GM23338 (cell line): ENCODE data around the gene DNAJC4. TPM values are rescaled to one million over a fixed set of nuclear protein-coding genes. Genes with fewer than 3 reads are reported as not detected.

Source experiments
- ATAC-seq: fragments of 200-7000 bp; cut with Tn5 transposase; 3 replicates; pipeline ENCODE4 v1.9.1; 2020
- DNase-seq: peaks from one replicate; pipeline ENCODE4 v3.0.0-alpha.2; 2015; ENCODE audit warnings: low spot score
- H2AFZ ChIP-seq: fragments of 200-600 bp; sonication (generic); 2 replicates; pipeline ENCODE4 v1.8.0; 2016; ENCODE audit warnings: antibody characterized with exemption, mild to moderate bottlenecking, moderate library complexity
- H3F3A ChIP-seq: fragments of 200-600 bp; sonication (generic); replicated peaks from 2 replicates; pipeline ENCODE4 v1.8.0; 2017; ENCODE audit warnings: antibody characterized with exemption, mixed run types, low read depth
- H3K27ac ChIP-seq: fragments of 200-600 bp; sonication (generic); 2 replicates; pipeline ENCODE4 v1.6.1; 2016; ENCODE audit warnings: low read depth
- H3K27me3 ChIP-seq: fragments of 200-600 bp; sonication (generic); 2 replicates; pipeline ENCODE4 v1.8.0; 2016; ENCODE audit warnings: mild to moderate bottlenecking, mixed run types, moderate library complexity; ENCODE audit not compliant: insufficient read depth
- H3K36me3 ChIP-seq: fragments of 200-600 bp; sonication (generic); 2 replicates; pipeline ENCODE4 v1.8.0; 2016; ENCODE audit warnings: mild to moderate bottlenecking; ENCODE audit not compliant: insufficient read depth
- H3K4me1 ChIP-seq: fragments of 200-600 bp; sonication (generic); 2 replicates; pipeline ENCODE4 v1.8.0; 2016; ENCODE audit warnings: mild to moderate bottlenecking, moderate library complexity; ENCODE audit not compliant: insufficient read depth
- H3K4me2 ChIP-seq: fragments of 200-600 bp; sonication (generic); 2 replicates; pipeline ENCODE4 v1.7.1; 2017; ENCODE audit warnings: mixed run types
- H3K4me3 ChIP-seq: fragments of 200-600 bp; sonication (generic); 2 replicates; pipeline ENCODE4 v1.6.1; 2016; ENCODE audit warnings: mixed run types
- H3K79me2 ChIP-seq: fragments of 200-600 bp; sonication (generic); replicated peaks from 2 replicates; pipeline ENCODE4 v1.8.0; 2017; ENCODE audit warnings: mild to moderate bottlenecking; ENCODE audit not compliant: insufficient read depth
- H3K9me2 ChIP-seq: fragments of 200-600 bp; sonication (generic); 2 replicates; pipeline ENCODE4 v1.8.0; 2017; ENCODE audit not compliant: insufficient read depth
- H4K20me1 ChIP-seq: fragments of 200-600 bp; sonication (generic); replicated peaks from 2 replicates; pipeline ENCODE4 v1.8.0; 2017; ENCODE audit warnings: mild to moderate bottlenecking; ENCODE audit not compliant: insufficient read depth
- H3K27ac Mint-ChIP-seq: 2 replicates; pipeline ENCODE4 v1.8.0; 2020; ENCODE audit warnings: inconsistent platforms, mild to moderate bottlenecking, moderate library complexity, mixed read lengths
- H3K27me3 Mint-ChIP-seq: 3 replicates; pipeline ENCODE4 v1.8.0; 2022; ENCODE audit warnings: low read depth, mild to moderate bottlenecking, moderate library complexity, mixed read lengths, inconsistent platforms; ENCODE audit not compliant: insufficient read depth, poor library complexity
- H3K36me3 Mint-ChIP-seq: 3 replicates; pipeline ENCODE4 v1.8.0; 2021; ENCODE audit warnings: low read depth, mild to moderate bottlenecking, inconsistent platforms, moderate library complexity, mixed read lengths
- H3K4me1 Mint-ChIP-seq: 3 replicates; pipeline ENCODE4 v1.8.0; 2020; ENCODE audit warnings: mild to moderate bottlenecking, inconsistent platforms, mixed read lengths
- H3K4me3 Mint-ChIP-seq: 3 replicates; pipeline ENCODE4 v1.8.0; 2021; ENCODE audit warnings: moderate library complexity, mild to moderate bottlenecking, inconsistent platforms, mixed read lengths
- H3K9me3 Mint-ChIP-seq: 3 replicates; pipeline ENCODE4 v1.8.0; 2020; ENCODE audit warnings: moderate library complexity, mild to moderate bottlenecking, inconsistent platforms, mixed read lengths
- EZH2 ChIP-seq: fragments of 200-600 bp; sonication (generic); IDR thresholded peaks from one replicate; pipeline ENCODE4 v1.8.0; 2017; ENCODE audit warnings: antibody characterized with exemption, mild to moderate bottlenecking, low read depth; ENCODE audit not compliant: unreplicated experiment
- EZH2phosphoT487 ChIP-seq: fragments of 200-600 bp; sonication (generic); IDR thresholded peaks from one replicate; pipeline ENCODE4 v1.8.1; 2018; ENCODE audit warnings: antibody characterized with exemption; ENCODE audit not compliant: unreplicated experiment
- NANOG ChIP-seq: IDR thresholded peaks from 2 replicates; pipeline ENCODE4 v1.6.1; 2016; ENCODE audit warnings: antibody characterized with exemption, borderline replicate concordance
- POLR2AphosphoS5 ChIP-seq: IDR thresholded peaks from 2 replicates; pipeline ENCODE4 v1.6.1; 2016; ENCODE audit warnings: antibody characterized with exemption, low read depth
- STAT1 ChIP-seq: IDR thresholded peaks from one replicate; pipeline ENCODE4 v1.6.1; 2016; ENCODE audit warnings: antibody characterized with exemption; ENCODE audit not compliant: unreplicated experiment
- ZNF114 ChIP-seq: fragments of 250-450 bp; sonication (Bioruptor Pico); IDR thresholded peaks from 2 replicates; pipeline ENCODE4 v1.5.0; 2020; ENCODE audit warnings: mild to moderate bottlenecking, moderate library complexity
- ZNF331 ChIP-seq: fragments of 250-450 bp; sonication (Bioruptor Pico); IDR thresholded peaks from 2 replicates; pipeline ENCODE4 v1.5.0; 2020; ENCODE audit warnings: low read depth, mild to moderate bottlenecking, moderate library complexity
- polyA plus RNA-seq: library from polyadenylated mRNA; unstranded; fragments of >200 nt; fragmentation: Nextera tagmentation; extraction: Ambion mirVana; gene quantifications from 2 replicates; pipeline ENCODE4 v1.2.1, GENCODE V29; 2016
- total RNA-seq: library from RNA; depleted of rRNA; stranded (reverse); fragments of >200 nt; shearing (Covaris generic); gene quantifications from 2 replicates; pipeline ENCODE4 v1.2.3, GENCODE V29; 2014
- TF ChIP-seq, protein P1 (sequence below): IDR thresholded peaks from 2 replicates; pipeline ENCODE4 v1.6.1; 2016; ENCODE audit warnings: antibody characterized with exemption
- TF ChIP-seq, protein P2 (sequence below), 2 experiments: fragments of 200-600 bp in 1 of 2; sonication (generic) in 1 of 2; conservative IDR thresholded peaks; 2 replicates each; pipeline versions ENCODE4 v1.5.1 to v1.6.1; 2016 to 2017; ENCODE audit warnings: antibody characterized with exemption in 2 of 2, low read depth in 2 of 2, mild to moderate bottlenecking in 2 of 2, moderate library complexity in 1 of 2
- TF ChIP-seq, protein P3 (sequence below): IDR thresholded peaks from one replicate; pipeline ENCODE4 v1.6.1; 2018; ENCODE audit warnings: antibody characterized with exemption; ENCODE audit not compliant: unreplicated experiment
- TF ChIP-seq, protein P4 (sequence below): fragments of 250-450 bp; sonication (Bioruptor Pico); IDR thresholded peaks from 2 replicates; pipeline ENCODE4 v1.5.0; 2020; ENCODE audit warnings: mild to moderate bottlenecking, moderate library complexity

The DNAJC4 gene
- total and polyA plus RNA-seq, 2 experiments from 2014 or later = 10.5 to 34.4 TPM

DNA sequence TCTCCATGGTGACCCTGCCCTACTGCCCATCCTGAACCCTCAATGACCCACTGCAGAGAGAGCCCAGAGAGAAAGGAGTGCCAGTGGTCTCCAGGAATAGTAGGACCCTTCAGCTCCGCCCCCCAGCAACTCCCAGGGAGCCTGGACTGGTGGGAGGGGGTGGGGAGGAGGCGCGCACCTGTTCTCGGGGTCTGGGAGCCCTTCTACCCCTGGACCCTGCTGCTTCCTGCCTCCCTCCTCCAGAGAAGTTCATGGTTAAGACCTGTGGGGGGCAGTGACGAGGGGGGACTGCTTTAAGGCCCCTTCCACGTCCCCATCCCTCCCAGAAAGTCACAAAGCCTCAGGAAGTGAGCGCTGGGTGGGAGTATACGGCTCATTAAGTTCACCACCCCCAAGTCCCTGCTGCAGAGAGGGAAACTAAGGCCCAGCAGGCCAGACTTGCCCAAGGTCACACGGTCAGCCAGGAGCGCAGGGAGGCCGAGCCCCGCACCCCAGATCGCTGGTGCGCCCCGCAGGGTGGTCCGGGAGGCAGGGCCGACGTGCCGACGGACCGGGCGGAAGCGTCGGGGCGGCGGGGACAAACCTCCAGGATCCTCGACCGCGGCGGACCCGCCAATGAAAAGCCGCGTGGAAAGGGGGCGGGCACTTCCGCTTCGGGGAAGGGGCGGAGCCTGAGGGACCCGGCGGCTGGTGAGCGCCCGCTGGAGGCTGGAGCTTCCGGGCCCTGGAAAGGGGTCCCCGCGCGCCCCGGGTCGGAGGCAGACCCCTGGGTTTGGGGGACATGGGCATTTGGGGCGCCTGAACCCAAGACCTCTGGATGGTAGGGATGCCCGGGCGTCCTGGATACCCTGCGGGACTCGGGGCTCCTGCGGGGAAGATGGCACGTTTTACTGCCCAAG is 4.5 kb upstream of the DNAJC4 start, which contains the start of the genes NUDT22 and TRPT1:
NUDT22 (plus strand) TSS at position 667 of the 899 bp plus-strand sequence. CDS start 379 bp downstream, outside the sequence.
TRPT1 (minus strand) TSS at position 579 of the 899 bp plus-strand sequence; CDS start at position 253, 326 bp downstream.
- no peaks in the 10 kb centered on the region for H4K20me1 ChIP-seq
- H3K27me3 ChIP-seq = no peaks in the 10 kb centered on the region
- H3K27ac ChIP-seq = peak within 1 kb of the TSS; percentile 89; the same call in 1 of the 2 replicates
- H3K4me2 ChIP-seq = peak within 1 kb of the TSS; percentile 97
- ATAC-seq = peak; percentile 59
- peaks cover 12% of the 10 kb centered on the region for H3K4me1 Mint-ChIP-seq
- TF ChIP-seq POLR2AphosphoS5 = peak; percentile 89
- TF ChIP-seq, protein P1, sequence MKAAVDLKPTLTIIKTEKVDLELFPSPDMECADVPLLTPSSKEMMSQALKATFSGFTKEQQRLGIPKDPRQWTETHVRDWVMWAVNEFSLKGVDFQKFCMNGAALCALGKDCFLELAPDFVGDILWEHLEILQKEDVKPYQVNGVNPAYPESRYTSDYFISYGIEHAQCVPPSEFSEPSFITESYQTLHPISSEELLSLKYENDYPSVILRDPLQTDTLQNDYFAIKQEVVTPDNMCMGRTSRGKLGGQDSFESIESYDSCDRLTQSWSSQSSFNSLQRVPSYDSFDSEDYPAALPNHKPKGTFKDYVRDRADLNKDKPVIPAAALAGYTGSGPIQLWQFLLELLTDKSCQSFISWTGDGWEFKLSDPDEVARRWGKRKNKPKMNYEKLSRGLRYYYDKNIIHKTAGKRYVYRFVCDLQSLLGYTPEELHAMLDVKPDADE = peak; percentile 69
- TF ChIP-seq STAT1 = no peak
- TF ChIP-seq, protein P2, sequence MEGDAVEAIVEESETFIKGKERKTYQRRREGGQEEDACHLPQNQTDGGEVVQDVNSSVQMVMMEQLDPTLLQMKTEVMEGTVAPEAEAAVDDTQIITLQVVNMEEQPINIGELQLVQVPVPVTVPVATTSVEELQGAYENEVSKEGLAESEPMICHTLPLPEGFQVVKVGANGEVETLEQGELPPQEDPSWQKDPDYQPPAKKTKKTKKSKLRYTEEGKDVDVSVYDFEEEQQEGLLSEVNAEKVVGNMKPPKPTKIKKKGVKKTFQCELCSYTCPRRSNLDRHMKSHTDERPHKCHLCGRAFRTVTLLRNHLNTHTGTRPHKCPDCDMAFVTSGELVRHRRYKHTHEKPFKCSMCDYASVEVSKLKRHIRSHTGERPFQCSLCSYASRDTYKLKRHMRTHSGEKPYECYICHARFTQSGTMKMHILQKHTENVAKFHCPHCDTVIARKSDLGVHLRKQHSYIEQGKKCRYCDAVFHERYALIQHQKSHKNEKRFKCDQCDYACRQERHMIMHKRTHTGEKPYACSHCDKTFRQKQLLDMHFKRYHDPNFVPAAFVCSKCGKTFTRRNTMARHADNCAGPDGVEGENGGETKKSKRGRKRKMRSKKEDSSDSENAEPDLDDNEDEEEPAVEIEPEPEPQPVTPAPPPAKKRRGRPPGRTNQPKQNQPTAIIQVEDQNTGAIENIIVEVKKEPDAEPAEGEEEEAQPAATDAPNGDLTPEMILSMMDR (conservative IDR thresholded peaks at IDR 0.05; ENCODE audit: low read depth in 2 of 2) = peak; percentile 43 to 45
- no peak for TF ChIP-seq EZH2phosphoT487
- TF ChIP-seq, protein P3, sequence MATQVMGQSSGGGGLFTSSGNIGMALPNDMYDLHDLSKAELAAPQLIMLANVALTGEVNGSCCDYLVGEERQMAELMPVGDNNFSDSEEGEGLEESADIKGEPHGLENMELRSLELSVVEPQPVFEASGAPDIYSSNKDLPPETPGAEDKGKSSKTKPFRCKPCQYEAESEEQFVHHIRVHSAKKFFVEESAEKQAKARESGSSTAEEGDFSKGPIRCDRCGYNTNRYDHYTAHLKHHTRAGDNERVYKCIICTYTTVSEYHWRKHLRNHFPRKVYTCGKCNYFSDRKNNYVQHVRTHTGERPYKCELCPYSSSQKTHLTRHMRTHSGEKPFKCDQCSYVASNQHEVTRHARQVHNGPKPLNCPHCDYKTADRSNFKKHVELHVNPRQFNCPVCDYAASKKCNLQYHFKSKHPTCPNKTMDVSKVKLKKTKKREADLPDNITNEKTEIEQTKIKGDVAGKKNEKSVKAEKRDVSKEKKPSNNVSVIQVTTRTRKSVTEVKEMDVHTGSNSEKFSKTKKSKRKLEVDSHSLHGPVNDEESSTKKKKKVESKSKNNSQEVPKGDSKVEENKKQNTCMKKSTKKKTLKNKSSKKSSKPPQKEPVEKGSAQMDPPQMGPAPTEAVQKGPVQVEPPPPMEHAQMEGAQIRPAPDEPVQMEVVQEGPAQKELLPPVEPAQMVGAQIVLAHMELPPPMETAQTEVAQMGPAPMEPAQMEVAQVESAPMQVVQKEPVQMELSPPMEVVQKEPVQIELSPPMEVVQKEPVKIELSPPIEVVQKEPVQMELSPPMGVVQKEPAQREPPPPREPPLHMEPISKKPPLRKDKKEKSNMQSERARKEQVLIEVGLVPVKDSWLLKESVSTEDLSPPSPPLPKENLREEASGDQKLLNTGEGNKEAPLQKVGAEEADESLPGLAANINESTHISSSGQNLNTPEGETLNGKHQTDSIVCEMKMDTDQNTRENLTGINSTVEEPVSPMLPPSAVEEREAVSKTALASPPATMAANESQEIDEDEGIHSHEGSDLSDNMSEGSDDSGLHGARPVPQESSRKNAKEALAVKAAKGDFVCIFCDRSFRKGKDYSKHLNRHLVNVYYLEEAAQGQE = no peak
- TF ChIP-seq ZNF114 (CRISPR knock-in tag) = no peak
- TF ChIP-seq ZNF331 (CRISPR knock-in tag) = no peak
- no peak for TF ChIP-seq EZH2
- TF ChIP-seq, protein P4, sequence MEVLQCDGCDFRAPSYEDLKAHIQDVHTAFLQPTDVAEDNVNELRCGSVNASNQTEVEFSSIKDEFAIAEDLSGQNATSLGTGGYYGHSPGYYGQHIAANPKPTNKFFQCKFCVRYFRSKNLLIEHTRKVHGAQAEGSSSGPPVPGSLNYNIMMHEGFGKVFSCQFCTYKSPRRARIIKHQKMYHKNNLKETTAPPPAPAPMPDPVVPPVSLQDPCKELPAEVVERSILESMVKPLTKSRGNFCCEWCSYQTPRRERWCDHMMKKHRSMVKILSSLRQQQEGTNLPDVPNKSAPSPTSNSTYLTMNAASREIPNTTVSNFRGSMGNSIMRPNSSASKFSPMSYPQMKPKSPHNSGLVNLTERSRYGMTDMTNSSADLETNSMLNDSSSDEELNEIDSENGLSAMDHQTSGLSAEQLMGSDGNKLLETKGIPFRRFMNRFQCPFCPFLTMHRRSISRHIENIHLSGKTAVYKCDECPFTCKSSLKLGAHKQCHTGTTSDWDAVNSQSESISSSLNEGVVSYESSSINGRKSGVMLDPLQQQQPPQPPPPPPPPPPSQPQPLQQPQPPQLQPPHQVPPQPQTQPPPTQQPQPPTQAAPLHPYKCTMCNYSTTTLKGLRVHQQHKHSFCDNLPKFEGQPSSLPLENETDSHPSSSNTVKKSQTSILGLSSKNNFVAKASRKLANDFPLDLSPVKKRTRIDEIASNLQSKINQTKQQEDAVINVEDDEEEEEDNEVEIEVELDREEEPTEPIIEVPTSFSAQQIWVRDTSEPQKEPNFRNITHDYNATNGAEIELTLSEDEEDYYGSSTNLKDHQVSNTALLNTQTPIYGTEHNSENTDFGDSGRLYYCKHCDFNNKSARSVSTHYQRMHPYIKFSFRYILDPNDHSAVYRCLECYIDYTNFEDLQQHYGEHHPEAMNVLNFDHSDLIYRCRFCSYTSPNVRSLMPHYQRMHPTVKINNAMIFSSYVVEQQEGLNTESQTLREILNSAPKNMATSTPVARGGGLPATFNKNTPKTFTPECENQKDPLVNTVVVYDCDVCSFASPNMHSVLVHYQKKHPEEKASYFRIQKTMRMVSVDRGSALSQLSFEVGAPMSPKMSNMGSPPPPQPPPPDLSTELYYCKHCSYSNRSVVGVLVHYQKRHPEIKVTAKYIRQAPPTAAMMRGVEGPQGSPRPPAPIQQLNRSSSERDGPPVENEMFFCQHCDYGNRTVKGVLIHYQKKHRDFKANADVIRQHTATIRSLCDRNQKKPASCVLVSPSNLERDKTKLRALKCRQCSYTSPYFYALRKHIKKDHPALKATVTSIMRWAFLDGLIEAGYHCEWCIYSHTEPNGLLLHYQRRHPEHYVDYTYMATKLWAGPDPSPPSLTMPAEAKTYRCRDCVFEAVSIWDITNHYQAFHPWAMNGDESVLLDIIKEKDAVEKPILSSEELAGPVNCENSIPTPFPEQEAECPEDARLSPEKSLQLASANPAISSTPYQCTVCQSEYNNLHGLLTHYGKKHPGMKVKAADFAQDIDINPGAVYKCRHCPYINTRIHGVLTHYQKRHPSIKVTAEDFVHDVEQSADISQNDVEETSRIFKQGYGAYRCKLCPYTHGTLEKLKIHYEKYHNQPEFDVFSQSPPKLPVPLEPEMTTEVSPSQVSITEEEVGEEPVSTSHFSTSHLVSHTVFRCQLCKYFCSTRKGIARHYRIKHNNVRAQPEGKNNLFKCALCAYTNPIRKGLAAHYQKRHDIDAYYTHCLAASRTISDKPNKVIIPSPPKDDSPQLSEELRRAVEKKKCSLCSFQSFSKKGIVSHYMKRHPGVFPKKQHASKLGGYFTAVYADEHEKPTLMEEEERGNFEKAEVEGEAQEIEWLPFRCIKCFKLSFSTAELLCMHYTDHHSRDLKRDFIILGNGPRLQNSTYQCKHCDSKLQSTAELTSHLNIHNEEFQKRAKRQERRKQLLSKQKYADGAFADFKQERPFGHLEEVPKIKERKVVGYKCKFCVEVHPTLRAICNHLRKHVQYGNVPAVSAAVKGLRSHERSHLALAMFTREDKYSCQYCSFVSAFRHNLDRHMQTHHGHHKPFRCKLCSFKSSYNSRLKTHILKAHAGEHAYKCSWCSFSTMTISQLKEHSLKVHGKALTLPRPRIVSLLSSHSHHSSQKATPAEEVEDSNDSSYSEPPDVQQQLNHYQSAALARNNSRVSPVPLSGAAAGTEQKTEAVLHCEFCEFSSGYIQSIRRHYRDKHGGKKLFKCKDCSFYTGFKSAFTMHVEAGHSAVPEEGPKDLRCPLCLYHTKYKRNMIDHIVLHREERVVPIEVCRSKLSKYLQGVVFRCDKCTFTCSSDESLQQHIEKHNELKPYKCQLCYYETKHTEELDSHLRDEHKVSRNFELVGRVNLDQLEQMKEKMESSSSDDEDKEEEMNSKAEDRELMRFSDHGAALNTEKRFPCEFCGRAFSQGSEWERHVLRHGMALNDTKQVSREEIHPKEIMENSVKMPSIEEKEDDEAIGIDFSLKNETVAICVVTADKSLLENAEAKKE (CRISPR knock-in tag) = no peak
- TF ChIP-seq NANOG = no peak
- H3K4me1 ChIP-seq = no peaks in the 10 kb centered on the region; the same call in 1 of the 2 replicates
- H2AFZ ChIP-seq = peak within 1 kb of the TSS; percentile 85; the same call in 1 of the 2 replicates
- H3K27me3 Mint-ChIP-seq = peaks cover 4% of the 10 kb centered on the region
- peak within 1 kb of the TSS; percentile 92 for H3K27ac Mint-ChIP-seq
- peak within 1 kb of the TSS; percentile 89 for H3K4me3 Mint-ChIP-seq
- no peaks in the 10 kb centered on the region for H3K9me3 Mint-ChIP-seq
- no peaks in the 10 kb centered on the region for H3K36me3 Mint-ChIP-seq
- peak; percentile 94 for DNase-seq
- no peaks in the 10 kb centered on the region; the same call in 1 of the 2 replicates for H3K36me3 ChIP-seq
- H3F3A ChIP-seq = 0 out of 2 replicates have a peak, but pooled peaks cover 5% of the 10 kb centered on the region
- no peaks in the 10 kb centered on the region; the same call in 1 of the 2 replicates for H3K79me2 ChIP-seq
- H3K4me3 ChIP-seq = peak within 1 kb of the TSS; percentile 98
- no peaks in the 10 kb centered on the region for H3K9me2 ChIP-seq
